Mucosa of descending colon (tissue), 3 donors: ENCODE results near the gene DUS1L. TPM values are rescaled to one million over a fixed set of nuclear protein-coding genes. Genes with fewer than 3 reads are reported as not detected.
"Not testable (repeated sequence)": the region's sequence is repeated elsewhere in the genome, so short reads cannot be mapped to it uniquely, and the experiment has no call there.

Source experiments
- ATAC-seq: fragments of 200-7000 bp; cut with Tn5 transposase; one replicate; pipeline ENCODE4 v1.9.1; 2020; ENCODE audit warnings: mild to moderate bottlenecking, moderate library complexity
- DNase-seq, 3 donors: peaks; one replicate each; pipeline ENCODE4 v3.0.0-alpha.2; 2020
- H3K36me3 ChIP-seq: fragments of 200-600 bp; one replicate; pipeline ENCODE4 v1.8.0; 2021; ENCODE audit warnings: low read depth, mild to moderate bottlenecking
- H3K4me1 ChIP-seq: fragments of 200-600 bp; one replicate; pipeline ENCODE4 v1.8.0; 2021; ENCODE audit warnings: low read depth, mild to moderate bottlenecking
- H3K4me3 ChIP-seq: fragments of 200-600 bp; one replicate; pipeline ENCODE4 v1.8.0; 2021; ENCODE audit warnings: mild to moderate bottlenecking
- H3K9me3 ChIP-seq: fragments of 200-600 bp; one replicate; pipeline ENCODE4 v1.8.0; 2021; ENCODE audit warnings: mild to moderate bottlenecking
- CTCF ChIP-seq: fragments of 200-600 bp; IDR thresholded peaks from one replicate; pipeline ENCODE4 v1.8.0; 2022; ENCODE audit warnings: antibody characterized with exemption, mild to moderate bottlenecking
- intact Hi-C, 2 donors: fragments of 100-400 bp; cut with DNase I in 1 of 2; cut with micrococcal nuclease in 1 of 2; formaldehyde crosslinking; loops; one replicate each; pipeline versions ENCODE4 v1.11.0 to v1.11.1; 2022; cut with DNase I, micrococcal nuclease
- total RNA-seq, 3 donors: library from RNA; stranded (reverse); fragmentation: NEBNext Ultra II Directional in 2 of 3; extraction: Animal tissue kit (Norgen Biotek cat#: 25700) in 2 of 3; gene quantifications; one replicate each; pipeline versions ENCODE4 v1.2.1 to v1.2.4, GENCODE V29; 2021 to 2023
- donor health status: DM: no; HTN: no; CAD: no; lungs with moderate emphysema.
- donor health status: DM: no; HTN: no; CAD: no.
- donor health status: DM: no; HTN: yes; CAD: no.

Gene DUS1L
- total RNA-seq, 3 donors from 2014 or later: 99.8 to 143 (median 138) TPM

- DNase-seq (no peak), ATAC-seq (no peak)
- Histone ChIP-seq H3K4me3 (no peak overlapping the region), H3K9me3 (no peaks in the 10 kb centered on the region), H3K36me3 (no peaks in the 10 kb centered on the region), H3K4me1 (peaks cover 3% of the 10 kb centered on the region)
- no peak for TF ChIP-seq CTCF
- intact Hi-C loops: no loop called here
Observed at GRCh38 chr17:82042649-82043048, 23.0 kb downstream of the DUS1L start.

GRCh38 chr17:82041144-82041814 is 24.3 kb downstream of the DUS1L start:
- Histone ChIP-seq H3K9me3 (no peaks in the 10 kb centered on the region), H3K4me3 (no peak overlapping the region), H3K4me1 (peaks cover 7% of the 10 kb centered on the region), H3K36me3 (no peaks in the 10 kb centered on the region)
- no peak for DNase-seq
- intact Hi-C loops: no loop called here
- ATAC-seq: no peak
- TF ChIP-seq CTCF: no peak

GRCh38 chr17:82039695-82040299 is 25.8 kb downstream of the DUS1L start:
- intact Hi-C loops: loop anchor here in 1 of 2 donors (10.0 kb wide), 1 partner anchor 115 kb away; no protein-coding TSS in a partner anchor
- H3K4me1 ChIP-seq: peaks cover 10% of the 10 kb centered on the region
- ATAC-seq: no peak

GRCh38 chr17:82038796-82039409 is 26.7 kb downstream of the DUS1L start:
- intact Hi-C loops: loop anchor here in 1 of 2 donors (10.0 kb wide), 1 partner anchor 116 kb away; no protein-coding TSS in a partner anchor

More at GRCh38 chr17:82039695-82040299, 25.8 kb downstream of the DUS1L start:
- DNase-seq: no peak
- Histone ChIP-seq H3K9me3 (no peaks in the 10 kb centered on the region), H3K4me3 (no peak overlapping the region), H3K36me3 (no peaks in the 10 kb centered on the region)
- no peak for TF ChIP-seq CTCF

GRCh38 chr17:82037889-82038195 is 27.8 kb downstream of the DUS1L start:
- DNase-seq (no peak), ATAC-seq (no peak)
- Histone ChIP-seq H3K4me3 (no peak overlapping the region), H3K4me1 (peaks cover 10% of the 10 kb centered on the region), H3K36me3 (no peaks in the 10 kb centered on the region), H3K9me3 (no peaks in the 10 kb centered on the region)
- intact Hi-C loops: loop anchor here in 1 of 2 donors (10.0 kb wide), 1 partner anchor 117 kb away; no protein-coding TSS in a partner anchor
- no peak for TF ChIP-seq CTCF

More at GRCh38 chr17:82038796-82039409, 26.7 kb downstream of the DUS1L start:
- not testable (repeated sequence) for ATAC-seq, H3K4me3 ChIP-seq, H3K4me1 ChIP-seq, DNase-seq, H3K9me3 ChIP-seq, H3K36me3 ChIP-seq
